HG02884 (cell line): ENCODE results near the gene SRPK2.
"Not testable (repeated sequence)": the region's sequence is repeated elsewhere in the genome, so short reads cannot be mapped to it uniquely, and the experiment has no call there.

Experiments
- ATAC-seq: cut with Tn5 transposase; IDR thresholded peaks from one replicate; pipeline ENCODE4 v1.9.1; 2021; ENCODE audit warnings: mild to moderate bottlenecking, moderate library complexity; ENCODE audit not compliant: unreplicated experiment

The SRPK2 gene

DNA sequence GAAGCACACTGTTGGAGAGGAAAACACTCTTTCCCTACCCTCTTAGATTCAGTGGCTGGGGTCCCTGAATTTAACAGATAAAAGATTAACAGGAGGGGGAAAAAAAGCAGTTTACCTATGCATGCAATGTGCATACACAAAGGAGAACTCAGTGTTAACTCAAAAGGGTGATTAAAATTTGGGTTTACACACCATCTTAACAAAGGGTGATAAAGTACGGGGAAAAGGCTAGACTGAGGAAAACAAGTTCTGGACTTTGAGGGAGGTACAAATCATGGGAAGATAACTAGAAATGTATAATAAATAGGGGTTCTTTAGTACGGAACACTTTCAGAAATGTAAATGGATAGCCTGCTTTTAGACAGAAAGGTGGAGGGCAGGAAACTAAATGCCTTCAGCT lies 83.1 kb downstream of the SRPK2 start:
- no peak for ATAC-seq

DNA sequence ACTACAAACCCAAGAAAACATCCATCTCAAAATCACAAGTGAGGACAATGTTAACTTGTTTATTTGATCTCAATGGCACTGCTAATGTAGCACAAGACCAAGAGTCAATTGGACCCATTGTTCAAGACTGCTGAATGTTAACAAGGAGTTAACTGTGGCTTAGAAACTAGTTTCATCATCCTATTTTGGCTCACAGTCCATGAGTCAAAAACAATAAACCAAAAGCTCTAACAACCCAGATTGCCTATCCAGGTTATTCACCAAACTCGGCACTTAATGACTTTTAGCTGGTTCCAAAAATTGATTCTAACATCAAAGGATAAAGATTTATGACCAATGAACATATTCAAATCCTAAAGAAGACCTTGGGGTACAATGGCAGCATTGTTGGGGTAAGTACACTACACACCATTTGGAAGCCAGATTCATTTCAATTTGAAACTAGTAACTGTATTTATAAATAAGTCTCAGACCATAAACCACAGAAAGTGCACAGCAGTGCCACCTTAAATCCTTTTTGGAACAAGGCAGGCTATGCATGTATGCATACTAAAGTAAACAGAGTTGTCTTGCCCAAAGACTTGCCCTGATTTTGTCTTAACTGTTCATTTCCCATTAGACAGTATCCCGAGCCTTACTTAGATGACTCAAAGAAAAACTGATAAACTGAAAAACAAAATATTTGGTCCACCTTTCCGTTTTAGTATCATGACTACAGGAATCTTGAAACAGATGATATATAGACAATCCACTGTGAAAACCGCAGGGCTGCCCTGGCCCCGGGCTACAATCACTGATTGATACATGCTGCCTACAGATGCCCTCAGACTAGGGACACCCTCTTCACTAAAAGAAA lies 84.5 kb downstream of the SRPK2 start:
- ATAC-seq: peak; percentile 75

DNA sequence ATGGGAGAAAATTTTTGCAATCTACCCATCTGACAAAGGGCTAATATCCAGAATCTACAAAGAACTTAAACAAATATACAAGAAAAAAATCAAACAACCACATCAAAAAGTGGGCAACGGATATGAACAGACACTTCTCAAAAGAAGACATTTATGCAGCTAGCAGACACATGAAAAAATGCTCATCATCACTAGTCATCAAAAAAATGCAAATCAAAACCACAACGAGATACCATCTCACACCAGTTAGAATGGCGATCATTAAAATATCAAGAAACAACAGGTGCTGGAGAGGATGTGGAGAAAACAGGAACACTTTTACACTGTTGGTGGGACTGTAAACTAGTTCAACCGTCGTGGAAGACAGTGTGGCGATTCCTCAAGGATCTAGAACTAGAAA lies 88.1 kb downstream of the SRPK2 start:
- ATAC-seq: not testable (repeated sequence)

DNA sequence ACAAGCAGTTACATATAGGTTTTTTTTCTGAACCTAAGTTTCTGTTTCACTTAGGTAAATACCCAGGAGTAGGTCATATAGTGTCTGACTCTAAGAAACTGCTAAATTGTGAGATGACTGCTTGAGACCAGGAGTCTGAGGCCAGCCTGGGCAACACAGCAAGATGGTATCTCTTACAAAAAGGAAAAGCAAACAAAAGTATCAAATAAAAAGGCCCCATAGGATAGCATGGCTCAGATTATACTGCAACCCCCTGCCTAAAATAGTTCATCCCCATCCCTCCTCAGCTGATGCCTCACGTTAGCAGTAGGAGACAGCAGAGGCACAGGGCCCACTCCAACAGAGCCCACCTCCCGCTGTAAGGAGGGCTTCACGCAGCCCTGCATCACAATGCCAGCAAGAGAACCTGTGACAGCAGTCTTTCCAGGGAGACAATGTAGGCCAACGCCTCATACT lies 90.3 kb downstream of the SRPK2 start:
- ATAC-seq: peak; percentile 92

DNA sequence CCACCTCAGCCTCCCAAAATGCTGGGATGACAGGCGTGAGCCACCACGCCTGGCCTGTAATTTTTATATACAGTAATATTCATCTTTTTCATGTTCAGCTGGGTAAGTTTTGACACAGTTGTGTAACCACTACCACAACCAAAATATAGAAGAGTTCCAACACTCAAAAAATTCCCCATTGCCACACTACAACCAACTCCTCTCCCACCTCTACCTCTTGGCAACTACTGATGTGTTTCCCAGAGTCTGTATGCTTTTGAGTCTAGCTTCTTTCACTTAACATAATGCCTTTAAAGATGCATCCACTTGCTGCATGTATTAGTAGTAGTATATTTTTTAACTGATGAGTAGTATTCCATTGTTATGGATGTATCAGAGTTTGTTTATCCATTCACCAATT lies 90.7 kb downstream of the SRPK2 start:
- peak; percentile 43 for ATAC-seq

DNA sequence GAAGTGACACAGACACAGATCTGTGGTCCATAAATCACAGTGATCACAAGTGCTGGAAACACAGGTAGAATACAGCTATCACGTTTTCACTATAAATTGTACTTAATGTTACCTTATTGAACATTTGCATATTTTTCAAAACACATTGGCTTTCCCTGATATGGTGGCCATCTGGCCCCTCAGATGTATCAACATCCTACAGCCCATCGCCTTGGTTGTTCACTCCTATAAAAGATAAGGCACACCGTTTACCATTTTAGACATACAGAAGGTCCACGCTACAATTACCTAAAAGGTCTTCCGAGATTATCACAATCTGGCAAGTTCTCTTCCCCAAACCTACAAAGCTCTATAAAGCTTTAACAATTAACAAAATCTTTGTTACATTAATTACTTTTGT lies 91.4 kb downstream of the SRPK2 start:
- ATAC-seq: no peak

DNA sequence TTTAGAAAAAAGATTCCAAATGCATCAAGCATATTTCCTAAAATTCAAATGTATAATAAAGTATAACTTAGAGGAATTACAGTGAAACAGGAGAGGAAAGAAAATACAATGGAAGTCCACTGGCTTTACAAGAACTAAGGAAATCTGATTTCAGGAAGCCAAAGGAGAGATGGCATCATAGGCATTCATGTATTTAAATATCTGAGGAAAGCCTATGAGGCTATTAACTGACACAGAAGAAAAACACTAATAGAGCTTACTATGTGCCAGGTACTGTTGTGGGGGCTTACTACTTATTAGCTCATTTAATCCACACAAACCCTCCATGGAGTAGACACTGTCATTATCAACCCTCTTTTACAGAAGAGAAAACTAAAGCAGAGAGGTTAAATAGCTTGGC lies 92.2 kb downstream of the SRPK2 start:
- no peak for ATAC-seq

DNA sequence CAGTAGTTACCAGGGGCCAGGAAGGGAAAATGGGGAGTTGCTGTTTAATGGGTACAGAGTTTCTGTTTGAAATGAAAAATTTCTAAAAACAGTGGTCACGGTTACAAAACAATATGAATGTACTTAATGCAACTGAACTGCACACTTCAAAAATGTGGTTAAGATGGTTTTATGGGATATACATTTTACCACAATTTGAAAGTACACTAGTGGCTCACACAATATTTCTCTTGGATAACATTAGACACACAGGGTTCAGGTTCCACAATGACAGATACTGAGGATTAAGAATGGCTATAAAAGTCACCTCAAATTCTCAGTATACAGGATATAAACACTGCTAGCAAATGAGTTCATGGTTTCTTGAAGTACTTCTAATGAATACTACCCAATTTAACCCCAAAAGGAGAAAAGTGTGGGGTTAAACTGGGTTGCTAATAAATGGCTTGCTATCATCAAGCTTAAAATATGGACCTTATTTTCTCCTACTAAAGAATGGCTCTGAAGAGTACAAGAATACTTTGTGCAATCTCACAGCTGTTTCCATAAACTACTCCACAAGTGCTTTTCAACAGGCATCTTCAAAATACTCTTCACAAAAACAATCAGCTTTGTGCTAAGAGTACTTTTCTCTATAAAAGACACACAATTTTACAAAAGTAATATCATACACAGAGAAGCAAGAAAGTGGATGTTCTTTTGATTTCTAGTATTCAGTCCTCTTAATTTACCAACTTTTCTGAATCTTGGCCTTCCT lies 92.9 kb downstream of the SRPK2 start:
- ATAC-seq: no peak

DNA sequence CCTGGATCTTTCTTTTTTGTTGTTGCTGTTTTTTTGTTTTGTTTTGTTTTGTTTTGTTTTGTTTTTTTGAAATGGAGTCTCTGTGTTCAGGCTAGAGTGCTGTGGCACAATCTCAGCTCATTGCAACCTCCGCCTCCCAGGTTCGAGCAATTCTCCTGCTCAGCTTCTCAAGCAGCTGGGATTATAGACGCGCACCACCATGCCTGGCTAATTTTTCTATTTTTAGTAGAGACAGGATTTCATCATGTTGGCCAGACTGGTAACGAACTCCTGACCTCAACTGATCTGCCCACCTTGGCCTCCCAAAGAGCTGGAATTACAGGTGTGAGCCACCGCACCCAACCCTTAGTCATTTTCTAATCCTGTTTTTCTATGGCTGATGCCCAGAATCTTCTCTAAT lies 94.2 kb downstream of the SRPK2 start:
- not testable (repeated sequence) for ATAC-seq

DNA sequence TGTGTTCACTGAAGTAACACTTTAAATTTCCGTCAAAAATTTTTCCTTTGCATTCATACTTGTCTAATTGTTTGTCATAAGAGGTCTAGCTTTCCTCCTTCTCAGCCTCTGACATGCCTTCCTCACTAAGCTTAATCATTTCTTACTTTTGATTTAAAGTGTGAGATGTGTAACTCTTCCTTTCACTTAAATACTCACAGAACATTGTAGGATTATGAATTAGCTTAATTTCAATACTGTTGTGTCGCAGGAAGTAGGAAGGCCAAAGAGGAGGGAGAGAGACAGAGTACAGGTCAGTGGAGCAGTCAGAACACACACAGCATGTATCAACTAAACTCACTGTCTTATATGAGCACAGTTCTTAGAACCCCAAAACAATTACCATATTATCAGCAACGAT lies 99.0 kb downstream of the SRPK2 start:
- no peak for ATAC-seq

DNA sequence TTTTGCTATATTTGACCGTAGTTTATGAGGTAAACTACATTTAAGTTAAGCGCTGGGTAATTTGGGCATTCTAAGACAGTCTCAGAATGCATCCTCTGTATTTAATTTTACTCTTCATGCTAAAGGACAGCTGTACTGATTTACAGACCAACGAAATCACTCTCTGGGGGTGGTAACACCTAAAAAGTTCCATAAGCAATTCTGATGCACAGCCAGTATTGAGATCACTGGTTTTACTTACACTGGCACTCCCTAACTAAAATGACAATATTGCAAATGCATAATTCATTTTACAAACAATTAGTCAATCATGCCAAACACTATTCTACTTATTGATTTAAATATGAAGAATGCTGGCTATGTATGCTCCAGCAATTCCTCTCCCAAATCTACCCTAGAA lies 102.3 kb downstream of the SRPK2 start:
- ATAC-seq: no peak

DNA sequence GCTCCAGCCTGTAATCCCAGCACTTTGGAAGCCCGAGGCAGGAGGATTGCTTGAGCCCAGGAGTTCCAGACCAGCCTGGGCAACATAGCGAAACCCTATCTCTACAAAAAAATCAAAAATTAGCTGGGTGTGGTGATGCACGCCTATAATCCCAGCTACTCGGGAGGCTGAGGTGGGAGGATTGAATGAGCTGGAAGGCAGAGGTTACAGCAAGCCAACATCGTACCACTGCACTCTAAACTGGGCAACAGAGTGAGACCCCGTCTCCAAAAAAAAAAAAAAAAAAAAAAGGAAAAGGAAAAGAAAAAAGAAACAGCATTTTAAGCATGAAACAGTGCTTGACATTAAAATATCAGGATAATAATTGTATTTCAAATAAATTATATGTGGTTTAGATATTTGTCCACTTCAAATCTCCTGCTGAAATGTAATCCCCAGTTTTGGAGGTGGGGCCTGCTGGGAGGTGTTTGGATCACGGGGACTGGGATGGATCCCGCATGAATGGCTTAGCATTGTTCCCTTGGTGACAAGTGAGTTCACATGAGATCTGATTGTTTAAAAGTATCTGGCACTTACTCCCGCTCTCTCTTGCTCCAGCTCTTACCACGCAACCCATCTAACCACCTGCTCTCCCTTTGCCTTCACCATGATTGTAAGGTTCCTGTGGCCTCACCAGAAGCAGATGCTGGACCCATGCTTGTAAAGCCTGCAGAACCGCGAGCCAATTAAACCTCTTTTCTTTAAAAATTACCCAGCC lies 103.4 kb downstream of the SRPK2 start:
- ATAC-seq: no peak

DNA sequence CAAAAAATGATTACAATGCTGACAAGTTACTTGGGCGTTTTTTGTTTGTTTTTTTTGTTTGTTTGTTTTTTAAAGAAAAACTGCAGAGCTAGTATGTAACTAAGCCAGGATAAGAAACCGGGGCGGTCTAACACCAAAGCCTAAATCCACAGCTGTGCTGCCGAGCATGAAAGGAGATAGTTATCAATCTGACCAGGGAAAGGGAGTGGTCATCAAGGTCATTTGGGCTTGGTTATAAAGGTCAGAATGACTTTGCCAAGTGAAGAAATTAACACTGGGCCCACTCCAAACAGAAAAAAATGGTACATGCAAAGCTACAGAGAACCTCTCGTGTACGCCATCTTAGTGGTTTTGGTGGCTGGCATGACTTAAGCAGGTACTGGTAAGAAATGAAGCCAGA lies 104.7 kb downstream of the SRPK2 start:
- ATAC-seq: no peak

DNA sequence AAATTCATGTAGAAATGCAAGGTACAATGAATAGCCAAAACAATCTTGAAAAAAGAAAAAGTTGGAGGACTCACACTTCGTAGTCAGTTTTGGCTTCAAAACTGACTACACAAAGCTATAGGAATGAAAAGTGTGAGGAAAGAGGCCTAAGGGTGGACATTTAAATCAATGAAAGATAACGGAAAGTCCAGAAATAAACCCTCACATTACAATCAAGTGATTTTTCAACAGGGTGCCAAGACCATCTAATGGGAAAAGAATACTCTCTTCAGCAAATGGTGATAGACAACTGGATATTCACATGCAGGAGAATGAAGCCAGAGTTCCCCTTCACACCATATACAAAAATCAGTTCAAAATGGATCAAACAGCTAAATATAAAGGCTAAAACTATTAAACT lies 106.8 kb downstream of the SRPK2 start:
- ATAC-seq: no peak

DNA sequence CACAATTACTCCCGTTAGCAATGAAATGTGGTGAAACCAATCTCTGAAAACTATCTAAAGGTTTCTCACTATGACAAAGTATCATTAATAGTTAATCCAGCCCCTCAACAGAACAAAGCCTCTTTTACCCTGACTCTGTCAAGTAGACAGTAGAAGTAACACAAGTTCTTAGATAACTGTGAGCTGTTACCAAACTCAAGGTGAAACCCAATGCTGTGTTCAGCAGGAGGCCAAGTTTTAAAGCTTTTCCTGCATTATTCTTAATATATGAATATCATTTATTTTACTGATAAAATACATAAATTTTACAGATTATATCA lies 109.1 kb downstream of the SRPK2 start:
- ATAC-seq: peak; percentile 66

DNA sequence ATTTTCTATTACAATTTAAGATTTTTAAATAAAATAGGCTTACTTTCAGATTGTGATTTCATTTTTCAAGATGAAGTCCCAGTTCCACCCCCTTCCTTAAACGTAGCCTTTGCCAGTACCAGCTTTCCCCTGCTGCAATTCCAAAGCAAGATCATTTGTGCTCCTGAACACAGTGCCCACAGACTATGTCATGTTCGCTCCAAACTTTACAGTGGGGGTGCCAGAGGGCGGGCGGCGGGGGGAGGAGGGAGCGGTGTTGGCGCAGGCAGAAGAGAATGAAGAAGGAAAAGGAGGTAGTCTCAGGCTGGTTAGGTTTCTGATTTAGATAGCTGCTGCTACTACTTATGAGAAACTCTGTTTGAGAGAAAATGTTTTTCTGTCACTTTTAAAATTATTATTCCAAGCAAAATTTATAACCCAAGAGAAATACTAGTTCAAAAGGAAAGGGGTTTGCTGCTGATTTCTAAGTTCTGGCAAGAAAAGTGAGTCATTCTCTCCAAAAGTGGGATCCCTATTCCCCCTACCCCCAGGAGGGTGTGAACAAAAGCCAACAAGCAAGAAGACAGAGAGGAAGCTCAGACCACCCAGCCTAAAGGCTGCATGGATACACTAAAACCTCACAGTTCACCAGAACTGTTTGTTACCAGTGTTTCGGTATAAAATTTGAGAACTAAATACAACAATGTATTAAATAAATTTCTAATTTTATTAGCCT lies 109.6 kb downstream of the SRPK2 start:
- peak; percentile 33 for ATAC-seq

DNA sequence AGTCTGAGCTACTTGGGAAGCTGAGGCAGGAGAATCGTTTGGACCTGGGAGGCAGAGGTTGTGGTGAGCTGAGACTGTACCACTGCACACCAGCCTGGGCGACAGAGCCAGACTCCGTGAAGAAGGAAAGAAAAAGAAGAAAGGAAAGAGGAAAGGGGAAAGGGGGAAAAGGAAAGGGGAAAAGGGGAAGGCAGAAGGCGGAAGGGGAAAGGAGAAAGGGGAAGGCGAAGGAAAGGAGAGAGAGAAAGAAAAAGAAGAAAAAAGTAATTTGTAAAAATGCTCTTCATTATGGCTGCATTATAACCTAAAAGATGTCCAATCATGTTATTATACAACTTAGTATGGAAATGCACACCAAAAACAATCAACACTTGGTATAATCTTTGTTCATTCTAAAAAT lies 110.2 kb downstream of the SRPK2 start:
- no peak for ATAC-seq

DNA sequence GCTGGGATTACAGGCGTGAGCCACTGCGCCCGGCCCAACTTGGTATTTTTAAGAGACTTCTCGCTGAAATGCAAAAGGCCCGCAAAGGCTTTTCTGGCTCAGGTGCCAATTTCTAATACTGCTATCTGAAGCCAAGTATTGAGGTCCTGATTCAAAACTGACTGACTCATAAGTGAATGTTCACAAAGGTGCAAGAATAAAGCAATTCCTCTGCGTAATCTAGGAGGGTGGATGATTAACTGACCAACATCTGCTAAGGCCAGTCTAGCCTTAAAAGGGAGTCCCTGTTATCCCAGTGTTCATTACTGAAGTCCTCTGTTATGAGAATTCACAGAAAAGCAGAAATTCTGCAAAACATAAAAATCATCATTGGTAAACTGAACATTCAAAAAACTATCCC lies 111.4 kb downstream of the SRPK2 start:
- no peak for ATAC-seq

DNA sequence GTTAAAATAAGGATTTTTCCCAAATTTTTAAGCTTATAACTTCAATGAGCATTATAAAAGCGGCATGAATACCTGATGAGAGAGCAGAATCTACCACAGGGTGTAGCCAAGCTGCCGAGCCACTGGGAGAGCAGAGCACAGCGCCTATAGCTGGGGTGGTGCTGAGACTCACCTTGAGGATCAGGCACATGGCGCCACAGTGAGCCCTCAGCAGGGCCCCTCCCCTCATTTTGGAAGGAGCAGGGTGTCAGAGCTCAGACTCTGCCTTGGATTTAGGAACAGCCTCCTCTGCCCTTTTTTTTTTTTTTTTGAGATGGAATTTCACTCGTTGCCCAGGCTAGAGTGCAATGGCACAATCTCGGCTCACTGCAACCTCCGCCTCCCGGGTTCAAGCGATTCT lies 118.6 kb downstream of the SRPK2 start:
- no peak for ATAC-seq

DNA sequence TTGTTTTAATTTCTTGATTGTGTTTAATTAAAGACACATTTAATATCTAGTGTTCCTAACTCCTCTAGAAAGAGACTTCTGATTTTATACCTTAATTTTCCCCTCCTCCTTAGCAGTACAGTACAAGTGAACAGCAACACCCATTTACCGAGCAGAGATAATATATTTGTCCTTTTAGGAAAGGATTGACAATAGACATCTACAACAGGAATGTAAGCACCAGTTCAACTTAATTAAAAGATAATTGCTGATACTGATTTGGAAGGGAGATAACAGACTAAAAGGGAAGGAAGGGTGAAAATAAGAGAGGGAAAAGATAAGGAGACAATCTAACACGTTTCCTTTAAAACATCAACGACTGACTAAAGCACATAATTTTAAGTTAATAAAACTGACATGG lies 119.3 kb downstream of the SRPK2 start:
- ATAC-seq: peak; percentile 18
